MG63 (cell line): ENCODE measurements around the gene MAD2L1BP. TPM values are rescaled to one million over a fixed set of nuclear protein-coding genes. Genes with fewer than 3 reads are reported as not detected.

Experiments used
- DNase-seq: peaks from one replicate; pipeline ENCODE4 v3.0.0-alpha.2; 2020
- H3K27me3 ChIP-seq: fragments of 250-450 bp; sonication (Bioruptor Pico); 2 replicates; pipeline ENCODE4 v1.5.1; 2020; ENCODE audit warnings: mild to moderate bottlenecking, moderate library complexity
- H3K36me3 ChIP-seq: fragments of 250-450 bp; sonication (Bioruptor Pico); 2 replicates; pipeline ENCODE4 v1.5.1; 2020; ENCODE audit warnings: mild to moderate bottlenecking, moderate library complexity
- H3K4me3 ChIP-seq: fragments of 250-450 bp; sonication (Bioruptor Pico); 2 replicates; pipeline ENCODE4 v1.5.1; 2020; ENCODE audit warnings: mild to moderate bottlenecking, moderate library complexity
- H3K9me3 ChIP-seq: fragments of 250-450 bp; sonication (Bioruptor Pico); 2 replicates; pipeline ENCODE4 v1.5.1; 2020; ENCODE audit warnings: mild to moderate bottlenecking, moderate library complexity
- total RNA-seq: library from RNA; depleted of rRNA; stranded (reverse); fragments of >200 nt; shearing (Covaris generic); gene quantifications from 2 replicates; pipeline ENCODE4 v1.2.3, GENCODE V29; 2014; ENCODE audit warnings: low replicate concordance

MAD2L1BP gene
- total RNA-seq, 1 experiment from 2014 or later, result 14.4 TPM

DNA sequence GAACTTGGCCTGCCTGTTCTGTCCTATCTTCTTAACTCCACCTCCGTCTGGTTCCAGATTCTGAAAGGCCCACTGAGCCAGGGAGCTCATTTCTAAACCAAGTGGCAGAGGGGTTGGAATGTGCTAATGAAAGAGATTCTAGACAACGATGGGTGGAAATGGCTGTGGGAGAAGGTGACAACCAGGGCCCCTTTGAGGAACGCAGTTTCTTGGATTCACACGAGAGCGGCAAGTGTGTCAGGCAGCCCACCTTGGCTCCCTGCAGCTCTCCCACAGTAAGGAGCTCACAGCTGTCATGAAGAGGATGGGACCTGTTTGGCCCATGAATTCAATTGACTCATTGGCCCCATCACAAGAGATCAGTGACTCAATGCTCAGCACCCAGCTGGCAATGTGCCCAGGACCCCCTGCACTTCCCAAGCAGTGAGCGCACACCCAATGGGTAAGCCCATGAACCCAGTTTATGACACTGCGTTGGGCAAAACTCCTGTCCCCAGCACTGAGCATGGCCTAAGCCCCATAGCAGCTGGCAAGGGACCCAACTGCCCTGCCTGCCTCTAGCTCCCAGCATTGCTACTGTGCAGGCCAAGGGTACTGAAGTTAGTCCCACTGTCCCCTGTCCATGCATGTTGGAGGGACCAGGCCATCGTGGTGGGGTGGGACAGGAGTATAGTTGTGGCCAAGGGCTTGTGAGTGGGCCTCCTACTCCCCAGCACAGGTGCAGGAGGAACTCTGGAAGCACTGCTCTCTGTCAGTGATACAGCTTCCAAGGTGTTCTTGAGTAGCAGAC lies 35.6 kb downstream of the MAD2L1BP start:
- Histone ChIP-seq H3K9me3 (no peaks in the 10 kb centered on the region), H3K4me3 (no peak overlapping the region), H3K36me3 (no peaks in the 10 kb centered on the region), H3K27me3 (no peaks in the 10 kb centered on the region)
- peak; percentile 12 for DNase-seq

- no peaks in the 10 kb centered on the region for H3K27me3 ChIP-seq
- H3K36me3 ChIP-seq, result no peaks in the 10 kb centered on the region
- H3K9me3 ChIP-seq, result no peaks in the 10 kb centered on the region
- DNase-seq, result no peak
- no peak overlapping the region for H3K4me3 ChIP-seq
Measured at GRCh38 chr6:43671801-43672690, 36.4 kb downstream of the MAD2L1BP start.

DNA sequence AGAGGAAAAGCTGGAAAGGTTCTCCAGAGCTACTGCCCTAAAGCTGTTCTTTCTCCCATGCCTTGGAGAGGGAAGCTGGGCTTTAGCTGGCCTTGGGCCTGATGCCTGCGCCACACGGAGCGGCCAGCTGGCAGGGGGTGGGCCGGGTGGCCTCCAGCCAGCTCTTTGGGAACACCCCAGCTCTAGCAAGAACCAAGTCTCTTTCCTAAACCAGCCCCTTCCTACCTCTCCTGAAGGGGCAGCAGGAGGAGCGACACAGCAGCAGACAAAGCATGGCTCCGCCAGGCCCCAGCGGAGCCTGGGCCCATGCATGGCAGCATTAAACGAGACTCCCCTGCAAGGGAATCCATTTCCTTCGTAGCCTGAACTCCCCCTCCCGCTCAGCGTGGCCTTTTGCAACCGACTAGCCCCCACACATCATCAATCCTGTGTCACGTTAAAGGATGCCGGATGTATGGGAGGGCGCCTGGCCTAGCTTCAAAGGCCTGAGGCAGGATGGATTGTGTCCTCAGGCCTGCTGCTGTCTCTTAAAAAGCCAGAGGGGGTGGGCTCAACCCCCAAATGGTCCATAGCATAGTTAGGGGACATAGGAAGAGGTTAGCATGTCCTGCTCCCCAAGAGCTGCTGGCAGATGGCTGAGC lies 37.9 kb downstream of the MAD2L1BP start:
- no peaks in the 10 kb centered on the region for H3K9me3 ChIP-seq
- no peak overlapping the region for H3K4me3 ChIP-seq
- no peaks in the 10 kb centered on the region for H3K27me3 ChIP-seq
- H3K36me3 ChIP-seq, result peaks cover 4% of the 10 kb centered on the region; the same call in 1 of the 2 replicates
- no peak for DNase-seq

GRCh38 chr6:43674291-43674690 lies 38.7 kb downstream of the MAD2L1BP start:
- no peaks in the 10 kb centered on the region for H3K27me3 ChIP-seq
- H3K36me3 ChIP-seq, result peaks cover 4% of the 10 kb centered on the region; the same call in 1 of the 2 replicates
- no peak overlapping the region for H3K4me3 ChIP-seq
- no peak for DNase-seq
- H3K9me3 ChIP-seq, result no peaks in the 10 kb centered on the region

DNA sequence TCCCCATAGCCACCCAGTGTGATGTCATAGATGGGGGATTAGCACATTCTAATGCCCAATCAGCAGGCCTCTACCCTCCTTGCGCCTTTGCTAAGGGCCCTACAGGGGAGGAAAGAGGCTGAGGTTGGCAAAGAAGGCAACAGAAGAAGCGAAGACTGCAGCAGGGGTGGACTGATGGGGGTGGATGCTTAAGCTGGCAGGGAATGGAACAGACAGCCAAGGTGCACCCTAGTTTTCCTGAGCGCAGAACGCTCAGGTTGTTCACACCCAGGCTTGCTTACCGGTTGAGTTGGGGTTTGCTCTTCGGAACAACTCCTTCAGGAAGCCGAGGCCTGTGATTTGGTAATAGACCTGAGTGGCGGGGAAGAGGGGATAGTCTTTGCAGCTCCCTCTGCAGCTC lies 39.3 kb downstream of the MAD2L1BP start:
- Histone ChIP-seq H3K9me3 (no peaks in the 10 kb centered on the region), H3K36me3 (peaks cover 4% of the 10 kb centered on the region; the same call in 1 of the 2 replicates), H3K27me3 (no peaks in the 10 kb centered on the region), H3K4me3 (no peak overlapping the region)
- DNase-seq, result no peak

DNA sequence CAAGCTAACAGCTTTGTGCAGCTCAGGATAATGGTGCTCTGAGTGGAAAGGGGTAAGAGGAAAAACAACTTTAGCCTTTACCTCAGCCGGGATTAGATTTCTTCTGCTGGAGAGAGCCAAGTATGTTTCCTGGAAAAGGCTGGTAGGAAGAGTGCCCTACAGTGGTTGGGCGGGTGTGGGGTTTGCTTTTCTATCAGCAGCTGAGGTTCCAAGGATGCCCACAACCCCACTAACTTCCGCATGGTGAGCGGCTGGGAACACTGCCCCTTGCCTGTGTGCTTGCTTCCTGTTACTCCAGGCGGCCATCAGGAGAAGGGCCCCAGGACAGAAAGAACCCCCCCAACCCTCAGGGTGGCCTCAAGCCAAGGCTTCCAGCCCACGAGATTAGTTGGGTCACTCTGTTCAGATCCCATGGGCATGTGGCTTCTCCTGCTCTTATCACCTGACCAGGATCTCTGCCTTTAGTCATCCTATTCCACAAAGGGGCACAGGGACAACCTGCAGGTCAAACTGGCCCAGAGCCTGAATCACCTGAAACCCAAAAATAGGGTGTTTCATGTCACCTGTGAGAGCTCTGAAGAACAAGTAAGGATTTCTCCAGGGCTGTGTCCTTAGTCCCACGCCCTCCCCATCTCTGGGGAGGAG lies 41.4 kb downstream of the MAD2L1BP start:
- Histone ChIP-seq H3K36me3 (peaks cover 4% of the 10 kb centered on the region; the same call in 1 of the 2 replicates), H3K4me3 (no peak overlapping the region), H3K27me3 (no peaks in the 10 kb centered on the region), H3K9me3 (no peaks in the 10 kb centered on the region)
- DNase-seq, result no peak

DNA sequence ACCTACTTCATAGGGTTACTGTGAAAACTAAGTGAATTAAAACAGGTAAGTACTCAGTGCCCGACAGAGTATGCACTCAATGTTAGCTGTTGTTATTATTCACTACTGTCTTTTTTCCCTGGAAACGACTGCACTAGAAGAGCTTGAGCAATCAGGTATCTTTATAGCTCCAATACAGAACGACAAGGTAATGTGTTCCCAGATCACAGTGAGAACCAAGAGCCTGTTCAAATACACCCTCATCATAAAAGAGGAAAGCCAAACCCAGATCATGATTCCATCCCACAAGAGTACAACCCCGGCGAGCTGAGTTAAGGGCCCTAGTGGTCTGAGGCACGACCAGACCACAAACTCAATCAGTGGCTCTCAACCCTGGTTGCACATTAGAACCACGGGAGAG lies 42.1 kb downstream of the MAD2L1BP start:
- H3K36me3 ChIP-seq, result peaks cover 4% of the 10 kb centered on the region; the same call in 1 of the 2 replicates
- no peaks in the 10 kb centered on the region for H3K9me3 ChIP-seq
- no peaks in the 10 kb centered on the region for H3K27me3 ChIP-seq
- no peak for DNase-seq
- H3K4me3 ChIP-seq, result no peak overlapping the region

DNA sequence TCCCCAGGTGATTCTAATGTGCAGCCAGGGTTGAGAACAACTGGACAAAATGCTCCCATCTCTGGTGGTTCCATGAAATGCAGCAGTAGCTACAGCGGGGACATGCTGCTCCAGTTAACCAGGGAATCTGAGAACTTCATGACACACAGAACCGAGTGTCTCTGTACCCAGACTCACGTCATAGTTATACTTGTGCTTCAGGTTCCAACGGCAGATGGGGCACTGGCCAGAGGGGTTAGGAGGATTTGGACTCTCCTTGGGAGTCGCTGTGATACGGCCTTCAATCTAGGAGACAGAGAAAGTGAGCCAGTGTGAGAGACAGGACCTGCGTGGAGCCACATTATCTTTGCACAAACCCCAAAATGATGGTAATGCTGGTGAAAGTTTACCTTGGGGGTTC lies 42.7 kb downstream of the MAD2L1BP start:
- H3K9me3 ChIP-seq, result no peaks in the 10 kb centered on the region
- no peak overlapping the region for H3K4me3 ChIP-seq
- no peaks in the 10 kb centered on the region for H3K27me3 ChIP-seq
- DNase-seq, result no peak
- H3K36me3 ChIP-seq, result peaks cover 4% of the 10 kb centered on the region; the same call in 1 of the 2 replicates

GRCh38 chr6:43679057-43679456 lies 43.4 kb downstream of the MAD2L1BP start:
- Histone ChIP-seq H3K4me3 (no peak overlapping the region), H3K27me3 (no peaks in the 10 kb centered on the region), H3K36me3 (peaks cover 4% of the 10 kb centered on the region; the same call in 1 of the 2 replicates), H3K9me3 (no peaks in the 10 kb centered on the region)
- no peak for DNase-seq

GRCh38 chr6:43680308-43681200 lies 44.9 kb downstream of the MAD2L1BP start:
- DNase-seq, result no peak
- Histone ChIP-seq H3K36me3 (peaks cover 4% of the 10 kb centered on the region; the same call in 1 of the 2 replicates), H3K4me3 (no peak overlapping the region)

GRCh38 chr6:43681303-43681702 lies 45.7 kb downstream of the MAD2L1BP start:
- H3K36me3 ChIP-seq, result peaks cover 4% of the 10 kb centered on the region
- DNase-seq, result no peak

More at GRCh38 chr6:43680308-43681200, 44.9 kb downstream of the MAD2L1BP start:
- Histone ChIP-seq H3K27me3 (no peaks in the 10 kb centered on the region), H3K9me3 (no peaks in the 10 kb centered on the region)

GRCh38 chr6:43682724-43683429 lies 47.2 kb downstream of the MAD2L1BP start:
- H3K27me3 ChIP-seq, result no peaks in the 10 kb centered on the region
- no peaks in the 10 kb centered on the region for H3K9me3 ChIP-seq
- peaks cover under 1% of the 10 kb centered on the region for H3K36me3 ChIP-seq
- no peak overlapping the region for H3K4me3 ChIP-seq
- DNase-seq, result no peak

More at GRCh38 chr6:43681303-43681702, 45.7 kb downstream of the MAD2L1BP start:
- no peak overlapping the region for H3K4me3 ChIP-seq
- no peaks in the 10 kb centered on the region for H3K9me3 ChIP-seq
- no peaks in the 10 kb centered on the region for H3K27me3 ChIP-seq

GRCh38 chr6:43683708-43684455 lies 48.2 kb downstream of the MAD2L1BP start:
- no peak for DNase-seq
- H3K27me3 ChIP-seq, result no peaks in the 10 kb centered on the region

GRCh38 chr6:43687079-43687436 lies 51.4 kb downstream of the MAD2L1BP start:
- no peak for DNase-seq
- Histone ChIP-seq H3K27me3 (no peaks in the 10 kb centered on the region), H3K9me3 (no peaks in the 10 kb centered on the region), H3K36me3 (no peaks in the 10 kb centered on the region; the same call in 1 of the 2 replicates), H3K4me3 (peak overlapping the region; percentile 83)

More at GRCh38 chr6:43683708-43684455, 48.2 kb downstream of the MAD2L1BP start:
- Histone ChIP-seq H3K36me3 (no peaks in the 10 kb centered on the region; the same call in none of the 2 replicates), H3K9me3 (no peaks in the 10 kb centered on the region), H3K4me3 (no peak overlapping the region)
